Trophoblast cell (in vitro differentiated cells and primary cell): ENCODE results near the gene KBTBD13.

Source experiments
- DNase-seq, 2 donors: peaks; one replicate each; pipeline ENCODE4 v3.0.0-alpha.2; 2016
- H2AFZ ChIP-seq: 2 replicates; pipeline ENCODE4 v1.6.1; 2013; ENCODE audit warnings: low read length, moderate library complexity, mild to moderate bottlenecking; ENCODE audit not compliant: insufficient read depth, poor library complexity
- H2AK5ac ChIP-seq: 2 replicates; pipeline ENCODE4 v1.6.1; 2013; ENCODE audit warnings: mild to moderate bottlenecking, low read length
- H2BK120ac ChIP-seq: 2 replicates; pipeline ENCODE4 v1.6.1; 2013; ENCODE audit warnings: low read length, mild to moderate bottlenecking, moderate library complexity; ENCODE audit not compliant: insufficient read depth, poor library complexity
- H2BK12ac ChIP-seq: 2 replicates; pipeline ENCODE4 v1.6.1; 2013; ENCODE audit warnings: mild to moderate bottlenecking, low read length, moderate library complexity
- H2BK5ac ChIP-seq: 2 replicates; pipeline ENCODE4 v1.6.1; 2013; ENCODE audit warnings: low read length, low read depth, moderate library complexity, mild to moderate bottlenecking; ENCODE audit not compliant: poor library complexity
- H3K14ac ChIP-seq: 2 replicates; pipeline ENCODE4 v1.6.1; 2013; ENCODE audit warnings: mild to moderate bottlenecking, low read length
- H3K18ac ChIP-seq: 2 replicates; pipeline ENCODE4 v1.6.1; 2013; ENCODE audit warnings: mild to moderate bottlenecking, low read length
- H3K23ac ChIP-seq: 2 replicates; pipeline ENCODE4 v1.6.1; 2013; ENCODE audit warnings: low read length
- H3K27ac ChIP-seq: 2 replicates; pipeline ENCODE4 v1.5.1; 2013; ENCODE audit warnings: low read depth, mild to moderate bottlenecking, inconsistent platforms, low read length, moderate library complexity
- H3K27me3 ChIP-seq: 2 replicates; pipeline ENCODE4 v1.6.1; 2013; ENCODE audit warnings: inconsistent platforms, mild to moderate bottlenecking, low read length, moderate library complexity; ENCODE audit not compliant: insufficient read depth
- H3K36me3 ChIP-seq, 2 experiments: 1 replicate in 1 of 2; 2 replicates in 1 of 2; pipeline ENCODE4 v1.6.1; 2013; ENCODE audit warnings: low read length in 2 of 2, mild to moderate bottlenecking in 2 of 2, moderate library complexity in 1 of 2; ENCODE audit not compliant: insufficient read depth in 2 of 2, control insufficient read depth in 1 of 2
- H3K4ac ChIP-seq: 2 replicates; pipeline ENCODE4 v1.6.1; 2013; ENCODE audit warnings: low read depth, mild to moderate bottlenecking, low read length, moderate library complexity
- H3K4me1 ChIP-seq, 2 experiments: 1 replicate in 1 of 2; 2 replicates in 1 of 2; pipeline ENCODE4 v1.6.1; 2013; ENCODE audit warnings: low read length in 2 of 2, mild to moderate bottlenecking in 2 of 2, moderate library complexity in 1 of 2; ENCODE audit not compliant: insufficient read depth in 2 of 2, control insufficient read depth in 1 of 2
- H3K4me2 ChIP-seq: 2 replicates; pipeline ENCODE4 v1.6.1; 2013; ENCODE audit warnings: inconsistent platforms, mild to moderate bottlenecking, low read length, moderate library complexity
- H3K4me3 ChIP-seq: 2 replicates; pipeline ENCODE4 v1.5.1; 2013; ENCODE audit warnings: mild to moderate bottlenecking, low read depth, low read length, inconsistent platforms
- H3K79me1 ChIP-seq: one replicate; pipeline ENCODE4 v1.6.1; 2013; ENCODE audit warnings: low read length
- H3K79me2 ChIP-seq: 2 replicates; pipeline ENCODE4 v1.6.1; 2013; ENCODE audit warnings: low read length, mild to moderate bottlenecking; ENCODE audit not compliant: control insufficient read depth, insufficient read depth, poor library complexity
- H3K9ac ChIP-seq: 2 replicates; pipeline ENCODE4 v1.6.1; 2013; ENCODE audit warnings: mild to moderate bottlenecking, low read length
- H3K9me3 ChIP-seq: 2 replicates; pipeline ENCODE4 v1.6.1; 2013; ENCODE audit warnings: low read depth, mild to moderate bottlenecking, control low read depth, inconsistent platforms, low read length; ENCODE audit not compliant: insufficient read depth
- H4K12ac ChIP-seq: 2 replicates; pipeline ENCODE4 v1.6.1; 2013; ENCODE audit warnings: low read depth, mild to moderate bottlenecking, low read length, moderate library complexity
- H4K8ac ChIP-seq: 2 replicates; pipeline ENCODE4 v1.6.1; 2013; ENCODE audit warnings: low read depth, mild to moderate bottlenecking, low read length, moderate library complexity
- H4K91ac ChIP-seq: one replicate; pipeline ENCODE4 v1.6.1; 2013; ENCODE audit warnings: low read depth, mild to moderate bottlenecking, low read length, moderate library complexity
- whole genome bisulfite sequencing: extraction: QIAGEN DNeasy Blood & Tissue Kit; methylation state at CpG from one replicate; pipeline ENCODE4 v1.1.7; 2013; ENCODE audit warnings: missing lambda C conversion rate; ENCODE audit not compliant: insufficient read length, insufficient coverage; ENCODE audit errors: extremely low coverage; 5-methylcytosine and 5-hydroxymethylcytosine counted together

KBTBD13 gene

GRCh38 chr15:65087411-65087810 lies 10.9 kb downstream of the KBTBD13 start:
- Histone ChIP-seq H3K79me1 (no peaks in the 10 kb centered on the region), H3K4me2 (no peak overlapping the region), H3K4me3 (no peak overlapping the region), H3K4ac (no peak overlapping the region), H3K9me3 (no peaks in the 10 kb centered on the region), H3K23ac (no peak overlapping the region), H3K79me2 (no peaks in the 10 kb centered on the region), H2AFZ (no peak overlapping the region), H3K4me1 (peaks cover 1 to 2% of the 10 kb centered on the region in 2 experiments), H4K91ac (no peak overlapping the region), H3K9ac (no peak overlapping the region), H2BK12ac (no peak overlapping the region), H2AK5ac (no peak overlapping the region), H3K18ac (no peak overlapping the region), H3K14ac (no peak overlapping the region), H2BK5ac (no peak overlapping the region), H3K36me3 (no peaks in the 10 kb centered on the region), H4K8ac (no peak overlapping the region), H3K27me3 (no peaks in the 10 kb centered on the region), H2BK120ac (no peak overlapping the region), H3K27ac (no peak overlapping the region), H4K12ac (no peak overlapping the region)
- peak in 1 of 2 donors; percentile 15 for DNase-seq
- no CpG with 5 or more reads among the region's 3 CpGs for WGBS

- H3K23ac ChIP-seq: no peak overlapping the region
- no peak overlapping the region for H2AFZ ChIP-seq
- no peaks in the 10 kb centered on the region for H3K27me3 ChIP-seq
- H3K36me3 ChIP-seq: no peaks in the 10 kb centered on the region
- no peak overlapping the region for H3K4me2 ChIP-seq
- H2BK120ac ChIP-seq: no peak overlapping the region
- no peak overlapping the region for H2BK5ac ChIP-seq
- no peaks in the 10 kb centered on the region for H3K9me3 ChIP-seq
- H4K12ac ChIP-seq: no peak overlapping the region
- no peak overlapping the region for H2AK5ac ChIP-seq
- H3K4me3 ChIP-seq: no peak overlapping the region
- DNase-seq: peak; percentile 66 to 78
- H4K8ac ChIP-seq: no peak overlapping the region
- H3K4ac ChIP-seq: no peak overlapping the region
- no CpG with 5 or more reads among the region's 13 CpGs for WGBS
- no peak overlapping the region for H3K18ac ChIP-seq
- no peaks in the 10 kb centered on the region for H3K79me2 ChIP-seq
- H2BK12ac ChIP-seq: no peak overlapping the region
- H3K4me1 ChIP-seq: peaks cover 0 to 2% of the 10 kb centered on the region in 2 experiments
- no peak overlapping the region for H4K91ac ChIP-seq
- no peak overlapping the region for H3K9ac ChIP-seq
- no peak overlapping the region for H3K14ac ChIP-seq
- no peak overlapping the region for H3K27ac ChIP-seq
- H3K79me1 ChIP-seq: no peaks in the 10 kb centered on the region
Observed at GRCh38 chr15:65087873-65088642, 11.5 kb downstream of the KBTBD13 start.

- Histone ChIP-seq H3K4me1 (peaks cover 0 to 2% of the 10 kb centered on the region in 2 experiments), H3K18ac (no peak overlapping the region), H4K12ac (no peak overlapping the region), H2AFZ (no peak overlapping the region), H3K9me3 (no peaks in the 10 kb centered on the region), H3K4me3 (no peak overlapping the region), H3K79me1 (no peaks in the 10 kb centered on the region), H3K9ac (no peak overlapping the region), H3K14ac (no peak overlapping the region), H2BK120ac (no peak overlapping the region), H3K27me3 (no peaks in the 10 kb centered on the region), H3K27ac (no peak overlapping the region), H3K36me3 (no peaks in the 10 kb centered on the region), H3K4me2 (no peak overlapping the region), H4K91ac (no peak overlapping the region), H3K23ac (no peak overlapping the region), H2AK5ac (no peak overlapping the region), H3K79me2 (no peaks in the 10 kb centered on the region), H3K4ac (no peak overlapping the region), H4K8ac (no peak overlapping the region), H2BK12ac (no peak overlapping the region), H2BK5ac (no peak overlapping the region)
- no CpG with 5 or more reads among the region's 6 CpGs for WGBS
- peak; percentile 21 to 53 for DNase-seq
Observed at GRCh38 chr15:65088643-65089021, 12.1 kb downstream of the KBTBD13 start.

GRCh38 chr15:65089206-65089824 lies 12.8 kb downstream of the KBTBD13 start:
- Histone ChIP-seq H2AFZ (no peak overlapping the region), H2BK120ac (no peak overlapping the region), H3K18ac (no peak overlapping the region), H3K9ac (no peak overlapping the region), H2AK5ac (no peak overlapping the region), H3K4me3 (no peak overlapping the region), H3K4ac (no peak overlapping the region), H4K8ac (no peak overlapping the region), H3K4me2 (no peak overlapping the region), H3K79me2 (no peaks in the 10 kb centered on the region), H3K79me1 (no peaks in the 10 kb centered on the region), H3K9me3 (no peaks in the 10 kb centered on the region), H3K4me1 (peaks cover 0 to 2% of the 10 kb centered on the region in 2 experiments), H3K27ac (no peak overlapping the region), H3K14ac (no peak overlapping the region), H4K91ac (no peak overlapping the region), H4K12ac (no peak overlapping the region), H2BK5ac (no peak overlapping the region), H2BK12ac (no peak overlapping the region), H3K36me3 (no peaks in the 10 kb centered on the region), H3K27me3 (no peaks in the 10 kb centered on the region), H3K23ac (no peak overlapping the region)
- peak; percentile 63 to 64 for DNase-seq
- no CpG with 5 or more reads among the region's 5 CpGs for WGBS
